ENCODE data around the gene BNIP2. TPM values are rescaled to one million over a fixed set of nuclear protein-coding genes. Genes with fewer than 3 reads are reported as not detected.
A peak's percentile ranks its signal among the peaks of the same experiment; 100 is the strongest.

Gene BNIP2
- total RNA-seq, 4 donors from 2014 or later, result 152 to 270 (median 196) TPM

DNA sequence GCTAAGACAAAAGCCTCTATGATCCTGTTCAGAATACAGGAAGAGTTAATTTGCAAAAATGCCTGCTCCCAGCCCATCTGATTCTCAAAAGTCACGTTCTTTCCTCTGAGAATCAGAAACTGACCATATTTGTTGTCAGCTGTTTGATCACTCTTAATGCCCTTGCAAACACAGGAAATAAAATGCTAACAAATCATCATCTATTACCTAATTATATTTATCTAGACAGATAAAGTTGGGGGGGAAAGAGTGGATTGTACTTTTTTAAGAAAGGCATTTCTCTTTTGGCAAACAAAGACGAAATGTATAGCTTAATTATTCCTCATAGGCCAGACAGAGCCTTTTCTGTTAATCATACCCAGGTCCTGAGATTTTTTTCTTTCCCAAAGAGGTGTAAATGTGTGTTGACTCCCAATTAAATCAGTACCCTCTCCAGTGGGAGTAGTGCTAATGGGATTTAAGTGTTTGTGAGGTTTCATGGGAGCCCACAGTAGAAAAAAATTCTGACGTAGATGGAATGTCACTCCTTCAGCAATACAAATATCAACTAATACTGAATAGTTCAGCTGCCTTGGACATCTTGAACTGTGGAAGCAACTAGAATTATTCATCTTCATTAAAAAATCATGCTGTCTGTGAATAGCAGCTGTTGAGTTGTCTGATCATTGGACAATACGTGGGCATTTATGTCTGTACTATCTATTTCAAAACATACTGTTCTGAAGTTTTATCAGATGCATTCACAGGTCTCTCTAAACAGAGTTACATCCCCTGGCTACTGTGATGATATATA lies 22.5 kb upstream of the BNIP2 start:
- Histone ChIP-seq H3K27ac (replicated peaks in 1 of 4) (no peak overlapping the region), H3K9me3 (peaks cover 0 to 4% (median 0%) of the 10 kb centered on the region in 4 donors), H3K36me3 (no peaks in the 10 kb centered on the region), H3K27me3 (peaks cover 0 to 5% (median 0%) of the 10 kb centered on the region in 4 donors), H3K4me1 (no peaks in the 10 kb centered on the region), H3K4me3 (no peak overlapping the region)
- 29% methylated on average over 4 of the region's 4 CpGs for WGBS
- TF ChIP-seq POLR2A (IDR thresholded peaks at IDR 0.05; ENCODE audit: low read depth), result no peak
- intact Hi-C loops (cut with DNase I), result no loop called here
- peak; percentile 14 for DNase-seq (ENCODE audit: extremely low spot score)

- Histone ChIP-seq H3K9me3 (peaks cover 0 to 4% (median 0%) of the 10 kb centered on the region in 4 donors), H3K36me3 (no peaks in the 10 kb centered on the region), H3K4me1 (no peaks in the 10 kb centered on the region), H3K4me3 (no peak overlapping the region), H3K27me3 (peaks cover 0 to 16% (median 0%) of the 10 kb centered on the region in 4 donors), H3K27ac (replicated peaks in 1 of 4) (no peak overlapping the region)
- intact Hi-C loops (cut with DNase I), result no loop called here
- 95% methylated on average over 4 of the region's 4 CpGs for WGBS
- no peak for TF ChIP-seq POLR2A (IDR thresholded peaks at IDR 0.05; ENCODE audit: low read depth)
- DNase-seq (ENCODE audit: extremely low spot score), result no peak
These were observed 18.5 kb upstream of the BNIP2 start for GRCh38 chr15:59707619-59708018.

DNA sequence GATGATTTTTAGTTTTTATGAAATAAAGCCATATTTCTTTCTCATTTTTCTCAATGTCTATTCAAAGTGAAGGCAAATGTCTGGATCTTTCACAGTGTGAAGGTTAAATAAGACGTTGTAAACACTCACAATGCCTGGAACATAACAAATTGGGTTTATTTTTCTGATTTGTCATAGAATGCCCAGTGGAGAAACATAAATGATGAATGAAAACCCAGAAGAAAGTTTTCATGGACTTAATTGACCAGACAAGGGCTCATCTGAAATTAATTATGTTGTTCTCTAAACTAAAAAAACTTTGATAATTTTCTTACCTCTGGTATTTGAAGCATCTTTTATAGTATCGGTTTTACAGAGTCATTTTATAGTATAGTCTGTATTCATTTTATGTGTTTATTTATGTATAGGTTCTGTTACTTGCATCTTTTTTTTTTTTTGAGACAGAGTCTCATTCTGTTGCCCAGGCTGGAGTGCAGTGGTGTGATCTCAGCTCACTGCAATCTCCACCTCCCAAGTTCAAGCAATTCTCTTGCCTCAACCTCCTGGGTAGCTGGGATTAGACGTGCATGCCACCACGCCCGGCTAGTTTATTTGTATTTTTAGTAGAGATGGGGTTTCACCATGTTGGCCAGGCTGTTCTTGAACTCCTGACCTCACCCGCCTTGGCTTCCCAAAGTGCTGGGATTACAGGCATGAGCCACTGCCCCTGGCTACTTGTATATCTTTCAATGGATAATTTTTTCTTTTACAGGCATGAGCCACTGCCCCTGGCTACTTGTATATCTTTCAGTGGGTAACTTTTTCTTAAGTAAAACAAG lies 15.1 kb upstream of the BNIP2 start:
- intact Hi-C loops (cut with DNase I), result no loop called here
- no peaks in the 10 kb centered on the region for H3K36me3 ChIP-seq
- peaks cover 0 to 16% (median 0%) of the 10 kb centered on the region in 4 donors for H3K27me3 ChIP-seq
- peaks cover 0 to 4% (median 0%) of the 10 kb centered on the region in 4 donors for H3K9me3 ChIP-seq
- TF ChIP-seq EP300 (IDR thresholded peaks at IDR 0.05) (no peak), POLR2A (IDR thresholded peaks at IDR 0.05; ENCODE audit: low read depth) (no peak), POLR2AphosphoS5 (IDR thresholded peaks at IDR 0.05) (no peak), CTCF (IDR thresholded peaks at IDR 0.05) (no peak)
- DNase-seq (ENCODE audit: extremely low spot score), result no peak
- no peak overlapping the region for H3K4me3 ChIP-seq
- H3K4me1 ChIP-seq, result no peaks in the 10 kb centered on the region
- 60% methylated on average over 6 of the region's 6 CpGs for WGBS
- H3K27ac ChIP-seq (replicated peaks in 1 of 4), result no peak overlapping the region

- Histone ChIP-seq H3K4me1 (no peaks in the 10 kb centered on the region), H3K36me3 (no peaks in the 10 kb centered on the region), H3K27me3 (peaks cover 0 to 16% (median 0%) of the 10 kb centered on the region in 4 donors), H3K9me3 (peaks cover 0 to 1% (median 0%) of the 10 kb centered on the region in 4 donors), H3K4me3 (no peak overlapping the region), H3K27ac (replicated peaks in 1 of 4) (no peak overlapping the region)
- TF ChIP-seq EP300 (IDR thresholded peaks at IDR 0.05) (no peak), CTCF (IDR thresholded peaks at IDR 0.05) (no peak), POLR2A (IDR thresholded peaks at IDR 0.05; ENCODE audit: low read depth) (no peak), POLR2AphosphoS5 (IDR thresholded peaks at IDR 0.05) (no peak)
- intact Hi-C loops (cut with DNase I), result no loop called here
- no peak for DNase-seq (ENCODE audit: extremely low spot score)
These were observed 13.2 kb upstream of the BNIP2 start for GRCh38 chr15:59702351-59702750.

GRCh38 chr15:59701880-59702279 lies 12.8 kb upstream of the BNIP2 start:
- Histone ChIP-seq H3K4me1 (no peaks in the 10 kb centered on the region), H3K27ac (replicated peaks in 1 of 4) (no peak overlapping the region), H3K4me3 (no peak overlapping the region), H3K9me3 (no peaks in the 10 kb centered on the region), H3K27me3 (peaks cover 0 to 16% (median 0%) of the 10 kb centered on the region in 4 donors), H3K36me3 (no peaks in the 10 kb centered on the region)
- DNase-seq (ENCODE audit: extremely low spot score), result no peak
- intact Hi-C loops (cut with DNase I), result no loop called here
- TF ChIP-seq EP300 (IDR thresholded peaks at IDR 0.05) (no peak), CTCF (IDR thresholded peaks at IDR 0.05) (no peak), POLR2A (IDR thresholded peaks at IDR 0.05; ENCODE audit: low read depth) (no peak), POLR2AphosphoS5 (IDR thresholded peaks at IDR 0.05) (no peak)
- WGBS, result 77% methylated on average over 4 of the region's 4 CpGs
